ENCODE data around the gene HHAT.

The HHAT gene

DNA sequence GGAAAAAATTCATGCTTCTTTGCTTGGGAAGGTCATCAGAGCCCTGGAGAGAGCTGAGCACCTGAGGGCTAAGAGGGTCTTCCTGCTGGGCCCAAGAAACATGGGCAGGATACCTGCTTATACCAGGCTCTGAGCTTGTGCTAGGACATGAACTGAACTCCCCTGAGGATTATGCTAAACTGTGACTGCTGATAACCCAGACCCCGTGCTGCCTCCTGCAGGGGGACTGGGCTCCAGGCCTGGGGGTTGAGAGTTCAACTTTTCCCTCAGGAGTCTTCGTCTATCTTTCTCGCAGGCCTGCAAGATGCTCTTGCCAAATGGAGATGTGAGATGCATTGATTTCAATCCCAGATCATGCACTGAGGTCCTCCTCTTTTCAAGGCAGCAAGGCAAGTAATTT lies 368.5 kb downstream of the HHAT start:
- H3K4me3 ChIP-seq (ENCODE audit: low read depth, low read length) = no peak overlapping the region
- TF ChIP-seq POLR2A (IDR thresholded peaks at IDR 0.05; ENCODE audit: extremely low read depth, insufficient read length) (no peak), MYC (IDR thresholded peaks at IDR 0.05; ENCODE audit: low read depth, low read length) (no peak)
- DNase-seq (ENCODE audit: low read depth) = no peak

DNA sequence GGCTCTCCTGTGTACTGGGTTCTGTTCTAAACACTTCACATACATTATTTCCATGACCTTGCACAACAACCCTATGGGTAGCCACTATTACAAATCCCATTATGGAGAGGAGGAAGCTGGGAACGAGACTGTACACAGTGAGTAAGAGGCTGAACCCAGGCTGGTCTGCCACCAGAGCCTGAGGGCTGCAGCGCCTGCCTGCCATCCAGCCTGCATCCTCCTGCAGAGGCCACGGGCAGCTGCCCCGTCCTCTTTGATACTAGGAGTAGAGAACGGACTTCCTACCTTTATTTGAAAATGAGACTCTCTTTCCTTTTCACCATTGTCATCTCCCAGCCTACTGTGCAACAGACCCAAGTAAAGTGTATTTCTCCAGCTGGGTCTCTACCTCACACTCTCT lies 370.0 kb downstream of the HHAT start:
- TF ChIP-seq MYC (IDR thresholded peaks at IDR 0.05; ENCODE audit: low read depth, low read length) (no peak), POLR2A (IDR thresholded peaks at IDR 0.05; ENCODE audit: extremely low read depth, insufficient read length) (no peak)
- TF ChIP-seq, protein P1, sequence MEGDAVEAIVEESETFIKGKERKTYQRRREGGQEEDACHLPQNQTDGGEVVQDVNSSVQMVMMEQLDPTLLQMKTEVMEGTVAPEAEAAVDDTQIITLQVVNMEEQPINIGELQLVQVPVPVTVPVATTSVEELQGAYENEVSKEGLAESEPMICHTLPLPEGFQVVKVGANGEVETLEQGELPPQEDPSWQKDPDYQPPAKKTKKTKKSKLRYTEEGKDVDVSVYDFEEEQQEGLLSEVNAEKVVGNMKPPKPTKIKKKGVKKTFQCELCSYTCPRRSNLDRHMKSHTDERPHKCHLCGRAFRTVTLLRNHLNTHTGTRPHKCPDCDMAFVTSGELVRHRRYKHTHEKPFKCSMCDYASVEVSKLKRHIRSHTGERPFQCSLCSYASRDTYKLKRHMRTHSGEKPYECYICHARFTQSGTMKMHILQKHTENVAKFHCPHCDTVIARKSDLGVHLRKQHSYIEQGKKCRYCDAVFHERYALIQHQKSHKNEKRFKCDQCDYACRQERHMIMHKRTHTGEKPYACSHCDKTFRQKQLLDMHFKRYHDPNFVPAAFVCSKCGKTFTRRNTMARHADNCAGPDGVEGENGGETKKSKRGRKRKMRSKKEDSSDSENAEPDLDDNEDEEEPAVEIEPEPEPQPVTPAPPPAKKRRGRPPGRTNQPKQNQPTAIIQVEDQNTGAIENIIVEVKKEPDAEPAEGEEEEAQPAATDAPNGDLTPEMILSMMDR (IDR thresholded peaks at IDR 0.05; ENCODE audit: low read depth, low read length) = no peak
- H3K4me3 ChIP-seq (ENCODE audit: low read depth, low read length) = no peak overlapping the region
- no peak for DNase-seq (ENCODE audit: low read depth)

DNA sequence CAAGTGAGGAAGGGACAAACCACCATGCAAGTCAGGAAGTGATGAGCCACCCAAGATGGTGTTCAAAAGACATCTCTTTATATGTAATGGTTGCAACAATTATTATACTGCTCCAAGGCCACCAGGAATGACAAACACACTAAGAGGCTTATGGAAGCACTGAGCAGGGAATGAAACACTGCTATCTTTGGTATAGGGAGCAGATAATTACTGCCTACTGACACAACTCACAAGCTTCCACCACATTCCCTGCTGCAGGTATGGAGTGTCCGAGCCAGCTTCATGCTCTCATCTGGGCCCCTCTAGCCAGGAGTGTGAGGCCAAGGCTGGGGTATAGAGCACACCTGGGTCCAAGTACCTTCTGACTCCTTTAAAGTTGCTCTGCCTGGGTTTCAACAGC lies 371.4 kb downstream of the HHAT start:
- TF ChIP-seq, protein P1 (IDR thresholded peaks at IDR 0.05; ENCODE audit: low read depth, low read length) = no peak
- TF ChIP-seq POLR2A (IDR thresholded peaks at IDR 0.05; ENCODE audit: extremely low read depth, insufficient read length) (no peak), MYC (IDR thresholded peaks at IDR 0.05; ENCODE audit: low read depth, low read length) (no peak)
- TF ChIP-seq, protein P2, sequence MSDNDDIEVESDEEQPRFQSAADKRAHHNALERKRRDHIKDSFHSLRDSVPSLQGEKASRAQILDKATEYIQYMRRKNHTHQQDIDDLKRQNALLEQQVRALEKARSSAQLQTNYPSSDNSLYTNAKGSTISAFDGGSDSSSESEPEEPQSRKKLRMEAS (IDR thresholded peaks at IDR 0.05; ENCODE audit: low read depth, low read length) = no peak
- H3K4me3 ChIP-seq (ENCODE audit: low read depth, low read length) = no peak overlapping the region
- DNase-seq (ENCODE audit: low read depth) = no peak

DNA sequence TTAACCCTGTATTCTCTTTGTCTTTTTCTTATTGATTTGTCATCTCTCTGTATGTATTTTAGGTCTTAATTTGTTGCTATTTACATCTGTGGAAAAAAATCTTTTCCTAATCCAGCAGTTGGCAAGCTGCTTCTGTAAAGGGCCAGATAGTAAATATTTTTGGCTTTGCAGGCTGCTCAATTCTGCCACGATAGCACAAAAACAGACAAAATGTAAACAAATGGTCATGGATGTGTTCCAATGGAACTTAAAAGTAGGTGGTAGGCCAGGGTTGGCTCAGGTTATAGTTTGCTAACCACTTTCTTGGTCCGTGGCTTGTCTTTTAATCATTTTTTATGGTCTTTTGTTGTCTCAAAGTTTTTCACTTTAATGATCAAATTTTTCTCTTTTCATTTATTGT lies 371.8 kb downstream of the HHAT start:
- no peak for DNase-seq (ENCODE audit: low read depth)
- H3K4me3 ChIP-seq (ENCODE audit: low read depth, low read length) = no peak overlapping the region
- no peak for TF ChIP-seq POLR2A (IDR thresholded peaks at IDR 0.05; ENCODE audit: extremely low read depth, insufficient read length)
- TF ChIP-seq, protein P2 (IDR thresholded peaks at IDR 0.05; ENCODE audit: low read depth, low read length) = no peak
- no peak for TF ChIP-seq MYC (IDR thresholded peaks at IDR 0.05; ENCODE audit: low read depth, low read length)
- TF ChIP-seq, protein P1 (IDR thresholded peaks at IDR 0.05; ENCODE audit: low read depth, low read length) = no peak

DNA sequence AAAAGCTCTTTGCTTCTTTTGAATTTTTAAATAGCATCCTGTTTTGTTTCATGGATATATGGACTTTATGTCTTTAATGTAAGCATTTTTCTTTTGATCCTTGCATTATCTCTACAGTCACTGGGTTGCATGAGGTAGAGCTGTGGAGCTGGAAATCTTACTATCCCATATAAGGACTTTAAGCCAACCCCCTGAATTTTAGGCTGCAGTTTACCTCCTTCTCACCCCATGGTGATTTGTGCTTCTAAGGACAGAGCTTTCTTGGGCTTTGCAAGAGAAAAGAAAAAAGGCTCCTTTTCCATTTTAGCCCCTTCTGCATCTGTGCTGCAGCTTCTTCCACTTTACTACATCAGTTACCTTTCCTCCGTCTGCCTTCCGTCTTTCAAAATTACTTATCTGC lies 373.8 kb downstream of the HHAT start:
- TF ChIP-seq, protein P2 (IDR thresholded peaks at IDR 0.05; ENCODE audit: low read depth, low read length) = no peak
- TF ChIP-seq, protein P1 (IDR thresholded peaks at IDR 0.05; ENCODE audit: low read depth, low read length) = no peak
- TF ChIP-seq MYC (IDR thresholded peaks at IDR 0.05; ENCODE audit: low read depth, low read length) (no peak), POLR2A (IDR thresholded peaks at IDR 0.05; ENCODE audit: extremely low read depth, insufficient read length) (no peak)
- no peak for DNase-seq (ENCODE audit: low read depth)
- H3K4me3 ChIP-seq (ENCODE audit: low read depth, low read length) = no peak overlapping the region

DNA sequence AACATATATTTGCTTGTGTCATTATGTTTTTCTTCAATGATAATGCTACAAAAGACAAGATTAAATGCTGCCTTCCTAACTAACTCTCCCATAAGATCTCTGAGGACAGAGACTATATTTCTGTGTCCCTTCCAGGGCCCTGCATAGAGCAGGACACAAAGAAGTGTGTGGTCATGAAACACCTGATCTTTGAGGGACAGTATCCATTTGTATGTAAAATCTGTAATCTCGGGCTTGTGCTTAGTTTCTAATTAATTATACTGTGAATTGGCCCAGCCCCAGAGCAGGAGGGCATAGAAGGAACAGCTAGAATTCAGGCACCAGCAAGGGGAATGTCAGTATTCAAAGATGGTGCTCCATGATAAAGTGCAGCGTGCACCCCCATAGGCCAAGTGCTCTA lies 374.9 kb downstream of the HHAT start:
- DNase-seq (ENCODE audit: low read depth) = no peak
- H3K4me3 ChIP-seq (ENCODE audit: low read depth, low read length) = no peak overlapping the region
- no peak for TF ChIP-seq MYC (IDR thresholded peaks at IDR 0.05; ENCODE audit: low read depth, low read length)
- no peak for TF ChIP-seq POLR2A (IDR thresholded peaks at IDR 0.05; ENCODE audit: extremely low read depth, insufficient read length)
- TF ChIP-seq, protein P2 (IDR thresholded peaks at IDR 0.05; ENCODE audit: low read depth, low read length) = no peak
- TF ChIP-seq, protein P1 (IDR thresholded peaks at IDR 0.05; ENCODE audit: low read depth, low read length) = no peak
